ENCODE data around the gene DLX5. TPM values are rescaled to one million over a fixed set of nuclear protein-coding genes. Genes with fewer than 3 reads are reported as not detected.

DLX5 gene
- total RNA-seq, 1 donor from 2014 or later, result not detected

DNA sequence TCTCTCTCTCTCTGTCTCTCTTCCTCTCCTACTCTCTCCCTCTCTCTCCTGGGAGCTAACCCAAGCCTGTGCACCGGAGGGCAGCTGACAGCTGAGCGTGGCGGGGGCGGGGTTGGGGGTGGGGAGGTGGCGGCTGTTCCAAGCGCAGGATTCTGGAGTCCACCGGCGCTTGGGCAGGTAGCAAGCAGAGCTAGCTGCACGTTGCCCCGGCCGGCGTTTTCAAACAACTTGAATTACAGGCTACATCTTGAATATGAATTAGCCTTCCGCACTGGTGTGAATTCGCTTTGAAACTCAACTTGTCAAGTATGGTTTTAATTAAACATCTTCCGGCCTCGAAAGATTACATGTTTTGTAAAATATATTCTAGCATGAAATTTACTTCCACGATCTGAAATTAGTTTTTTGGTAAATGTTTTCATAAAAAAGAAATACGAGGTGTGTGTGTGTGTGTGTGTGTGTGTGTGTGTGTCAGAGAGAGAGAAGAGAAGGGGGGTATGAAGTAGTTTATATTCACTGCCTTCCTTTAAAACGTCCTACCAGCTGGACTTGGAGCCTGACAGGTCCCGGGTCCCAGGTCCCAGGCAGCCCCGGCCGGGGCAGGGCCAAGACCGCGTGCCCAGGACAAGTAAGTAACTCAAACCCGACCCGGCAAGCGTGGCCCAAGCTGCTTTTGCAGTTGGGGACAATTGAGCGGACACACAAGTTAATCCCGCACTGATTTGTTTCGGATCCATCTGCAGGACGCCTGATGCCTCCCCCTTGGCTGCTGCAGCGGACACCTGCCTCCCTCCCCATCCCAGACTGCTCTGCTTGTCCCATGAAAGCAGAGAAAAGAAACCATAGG is 28.3 kb downstream of the DLX5 start:
- Histone ChIP-seq H3K27ac (no peak overlapping the region), H3K9me3 (no peaks in the 10 kb centered on the region), H3K4me3 (no peak overlapping the region), H3K27me3 (peaks cover 39% of the 10 kb centered on the region), H3K36me3 (no peaks in the 10 kb centered on the region), H3K4me1 (peaks cover 0 to 3% of the 10 kb centered on the region in 2 donors)
- intact Hi-C loops (cut with DNase I), result no loop called here
- no peak for DNase-seq (ENCODE audit: low spot score in 2 of 2)
- TF ChIP-seq, protein P1, sequence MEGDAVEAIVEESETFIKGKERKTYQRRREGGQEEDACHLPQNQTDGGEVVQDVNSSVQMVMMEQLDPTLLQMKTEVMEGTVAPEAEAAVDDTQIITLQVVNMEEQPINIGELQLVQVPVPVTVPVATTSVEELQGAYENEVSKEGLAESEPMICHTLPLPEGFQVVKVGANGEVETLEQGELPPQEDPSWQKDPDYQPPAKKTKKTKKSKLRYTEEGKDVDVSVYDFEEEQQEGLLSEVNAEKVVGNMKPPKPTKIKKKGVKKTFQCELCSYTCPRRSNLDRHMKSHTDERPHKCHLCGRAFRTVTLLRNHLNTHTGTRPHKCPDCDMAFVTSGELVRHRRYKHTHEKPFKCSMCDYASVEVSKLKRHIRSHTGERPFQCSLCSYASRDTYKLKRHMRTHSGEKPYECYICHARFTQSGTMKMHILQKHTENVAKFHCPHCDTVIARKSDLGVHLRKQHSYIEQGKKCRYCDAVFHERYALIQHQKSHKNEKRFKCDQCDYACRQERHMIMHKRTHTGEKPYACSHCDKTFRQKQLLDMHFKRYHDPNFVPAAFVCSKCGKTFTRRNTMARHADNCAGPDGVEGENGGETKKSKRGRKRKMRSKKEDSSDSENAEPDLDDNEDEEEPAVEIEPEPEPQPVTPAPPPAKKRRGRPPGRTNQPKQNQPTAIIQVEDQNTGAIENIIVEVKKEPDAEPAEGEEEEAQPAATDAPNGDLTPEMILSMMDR (IDR thresholded peaks at IDR 0.05), result no peak

DNA sequence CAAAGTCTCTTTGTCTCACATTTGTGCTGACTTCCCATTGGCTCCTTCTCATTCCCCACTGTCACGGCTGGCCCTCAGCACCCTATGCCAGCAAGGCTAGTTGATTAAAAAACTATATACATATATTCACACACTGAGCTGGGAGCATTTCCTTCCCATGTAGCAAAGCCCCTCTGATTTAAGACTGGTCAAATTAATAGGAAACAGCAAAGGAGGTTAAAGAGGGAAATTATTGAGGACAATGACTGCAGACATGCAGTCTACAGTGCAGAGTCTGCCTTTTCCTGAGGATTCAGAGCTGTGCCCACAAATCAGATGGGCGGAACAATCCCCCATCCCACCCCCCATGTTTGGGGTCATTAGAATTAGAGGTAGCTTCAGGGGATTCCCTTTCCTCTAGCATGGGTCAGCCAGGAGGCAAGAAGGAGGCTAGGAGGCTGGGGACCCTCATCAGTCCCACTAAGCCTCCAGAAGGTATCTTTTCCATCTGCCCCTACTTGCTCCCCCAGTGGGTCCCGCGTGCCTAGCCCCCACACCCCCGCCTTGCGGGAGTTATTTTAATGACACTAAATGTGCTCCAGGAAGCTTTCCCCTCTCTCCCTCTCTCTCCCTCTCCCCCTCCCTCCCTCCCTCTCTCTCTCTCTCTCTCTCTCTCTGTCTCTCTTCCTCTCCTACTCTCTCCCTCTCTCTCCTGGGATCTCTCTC is 29.1 kb downstream of the DLX5 start:
- Histone ChIP-seq H3K36me3 (no peaks in the 10 kb centered on the region), H3K9me3 (no peaks in the 10 kb centered on the region), H3K27me3 (peaks cover 39% of the 10 kb centered on the region), H3K4me3 (no peak overlapping the region), H3K4me1 (peaks cover 0 to 3% of the 10 kb centered on the region in 2 donors), H3K27ac (no peak overlapping the region)
- intact Hi-C loops (cut with DNase I), result no loop called here
- TF ChIP-seq, protein P1 (IDR thresholded peaks at IDR 0.05), result no peak
- no peak for DNase-seq (ENCODE audit: low spot score in 2 of 2)

DNA sequence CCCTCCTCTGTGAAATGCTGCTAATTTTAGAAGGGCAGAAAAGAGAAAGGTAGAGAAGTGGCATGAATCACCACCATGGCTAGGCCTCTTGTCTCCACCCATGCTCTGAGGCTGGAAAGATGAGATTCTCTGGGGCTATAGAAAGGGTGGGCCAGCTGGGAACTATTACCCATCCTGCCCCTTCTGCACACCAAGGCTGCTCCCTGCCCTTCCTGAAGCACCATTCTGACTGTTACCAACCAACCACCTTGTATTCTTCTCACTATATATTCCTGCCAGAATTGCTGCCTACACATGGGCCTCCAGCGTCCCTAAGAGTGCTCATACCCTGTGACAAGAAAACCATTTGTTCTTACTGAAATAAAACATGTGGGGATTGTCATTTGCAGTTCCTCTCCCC is 30.7 kb downstream of the DLX5 start:
- no peak for DNase-seq (ENCODE audit: low spot score in 2 of 2)
- Histone ChIP-seq H3K4me1 (peaks cover 0 to 3% of the 10 kb centered on the region in 2 donors), H3K9me3 (no peaks in the 10 kb centered on the region), H3K4me3 (no peak overlapping the region), H3K27ac (no peak overlapping the region), H3K36me3 (no peaks in the 10 kb centered on the region), H3K27me3 (peaks cover 40% of the 10 kb centered on the region)
- intact Hi-C loops (cut with DNase I), result no loop called here
- TF ChIP-seq, protein P1 (IDR thresholded peaks at IDR 0.05), result no peak

DNA sequence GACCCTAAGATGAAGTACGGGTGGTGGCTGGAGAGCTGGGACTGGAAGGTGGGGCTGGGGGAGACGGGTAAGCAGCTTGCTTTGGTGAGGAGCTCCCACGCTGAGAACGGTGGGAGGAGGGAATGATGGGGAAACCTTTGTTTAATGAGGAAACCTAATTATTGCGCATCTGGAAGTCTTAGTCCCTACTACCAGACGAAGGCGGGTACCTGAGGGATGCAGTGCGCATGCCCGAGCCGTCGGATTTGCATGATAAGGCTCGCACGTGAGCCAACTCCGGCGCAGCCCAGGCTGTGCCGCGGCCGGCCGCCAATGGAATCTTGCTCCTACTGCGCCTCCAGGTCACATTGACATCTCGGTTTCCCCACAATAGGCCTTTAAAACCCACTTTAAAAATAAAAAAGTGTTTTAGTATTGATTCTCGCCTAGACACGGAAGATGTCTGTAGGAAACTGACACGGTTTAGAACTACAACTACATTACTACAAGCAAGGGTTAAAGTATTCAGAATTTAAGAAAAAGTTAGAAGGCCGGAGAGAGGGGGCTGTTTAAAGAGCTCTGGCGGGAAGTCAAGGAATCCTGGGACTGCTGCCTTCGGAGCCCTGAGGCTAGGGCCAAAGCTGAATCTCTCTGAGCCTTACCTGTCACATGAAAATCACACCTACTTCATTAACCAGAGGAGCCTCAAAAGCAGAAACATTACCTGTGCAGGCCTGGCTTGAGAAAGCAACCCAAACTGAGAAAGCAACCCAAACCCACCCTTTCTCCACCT is 31.4 kb downstream of the DLX5 start:
- intact Hi-C loops (cut with DNase I), result no loop called here
- TF ChIP-seq, protein P1 (IDR thresholded peaks at IDR 0.05), result no peak
- H3K27me3 ChIP-seq, result peaks cover 39% of the 10 kb centered on the region
- H3K36me3 ChIP-seq, result no peaks in the 10 kb centered on the region
- H3K4me1 ChIP-seq, result peaks cover 0 to 3% of the 10 kb centered on the region in 2 donors
- DNase-seq (ENCODE audit: low spot score in 2 of 2), result no peak
- H3K9me3 ChIP-seq, result no peaks in the 10 kb centered on the region
- no peak overlapping the region for H3K27ac ChIP-seq
- no peak overlapping the region for H3K4me3 ChIP-seq

DNA sequence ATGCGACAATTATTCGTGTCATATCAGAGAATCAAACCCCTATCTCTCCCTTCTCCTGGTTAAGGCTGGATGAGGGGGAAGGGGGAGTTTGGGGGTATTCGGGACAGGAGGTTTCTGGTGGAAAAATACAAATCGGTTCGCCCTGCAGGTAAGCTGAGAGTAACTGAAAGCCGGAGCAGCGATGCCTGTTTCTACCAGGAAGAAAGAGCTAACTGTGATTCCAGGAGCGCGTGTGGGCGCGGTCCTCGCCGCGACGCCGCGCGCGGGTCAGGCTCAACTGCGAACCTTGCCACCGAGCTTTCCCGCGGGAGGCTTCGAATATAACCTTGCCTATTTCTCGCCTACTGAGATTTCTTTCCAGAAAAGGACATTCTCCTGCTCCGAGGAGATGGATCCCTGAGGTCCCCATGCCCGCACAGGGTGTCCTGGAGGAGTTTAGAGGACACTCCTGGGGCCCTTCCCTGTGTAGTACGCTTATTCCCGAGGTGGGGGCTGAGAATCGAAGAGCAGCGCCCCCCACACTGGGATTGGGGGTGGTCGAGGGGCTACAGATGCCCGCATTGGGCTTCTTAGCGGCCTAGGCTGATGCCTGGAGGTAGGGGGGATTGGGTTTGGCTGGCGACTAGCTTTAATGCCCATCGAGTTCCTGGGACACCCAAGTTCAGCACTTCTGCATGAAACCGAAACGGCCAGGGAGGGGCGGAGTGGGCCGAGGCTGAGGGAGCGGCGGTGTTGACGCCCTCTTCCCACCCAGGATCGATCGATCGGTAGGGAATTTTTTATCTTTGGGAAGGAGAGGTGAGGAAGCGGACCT is 32.2 kb downstream of the DLX5 start:
- Histone ChIP-seq H3K36me3 (no peaks in the 10 kb centered on the region), H3K9me3 (no peaks in the 10 kb centered on the region), H3K27ac (no peak overlapping the region), H3K4me3 (peak overlapping the region in 1 of 2 donors; percentile 13), H3K4me1 (peaks cover 0 to 3% of the 10 kb centered on the region in 2 donors), H3K27me3 (peaks cover 33% of the 10 kb centered on the region)
- TF ChIP-seq, protein P1 (IDR thresholded peaks at IDR 0.05), result no peak
- intact Hi-C loops (cut with DNase I), result no loop called here
- no peak for DNase-seq (ENCODE audit: low spot score in 2 of 2)

Measured in ascending aorta (tissue), 2 donors.